DND-41 (cell line): ENCODE data around the gene DDIT4.

Experiments used
- CTCF ChIP-seq: IDR thresholded peaks from 2 replicates; pipeline ENCODE4 v1.5.1; 2012; ENCODE audit warnings: borderline replicate concordance, low read length, moderate library complexity, mild to moderate bottlenecking; ENCODE audit not compliant: poor library complexity, severe bottlenecking; ENCODE audit errors: extremely low read depth
- EZH2 ChIP-seq: IDR thresholded peaks from 3 replicates; pipeline ENCODE4 v1.6.1; 2012; ENCODE audit warnings: borderline replicate concordance, low read depth, mild to moderate bottlenecking, moderate library complexity, low read length, inconsistent platforms; ENCODE audit not compliant: severe bottlenecking

GRCh38 chr10:72318418-72319262 lies 44.9 kb downstream of the DDIT4 start:
- no peak for TF ChIP-seq EZH2
- no peak for TF ChIP-seq CTCF
